ENCODE data around the gene MEX3A.
"Not testable (repeated sequence)": the region's sequence is repeated elsewhere in the genome, so short reads cannot be mapped to it uniquely, and the experiment has no call there.

MEX3A gene

GRCh38 chr1:156054500-156055280, 27.6 kb downstream of the MEX3A start, which contains the start of gene LAMTOR2:
Gene LAMTOR2 (plus strand): TSS chr1:156054782. CDS start chr1:156054890, 108 bp downstream.
- DNase-seq (ENCODE audit: low spot score): peak; percentile 96

- DNase-seq (ENCODE audit: low spot score): peak; percentile 95
Observed at GRCh38 chr1:156053768-156054499, 28.3 kb downstream of the MEX3A start, which contains the start of gene UBQLN4. Gene UBQLN4 (minus strand): TSS chr1:156053798. CDS start chr1:156053701, 97 bp downstream.

- peak; percentile 88 for DNase-seq (ENCODE audit: low spot score)
Observed at GRCh38 chr1:156052862-156053767, 29.1 kb downstream of the MEX3A start.

- DNase-seq (ENCODE audit: low spot score): no peak
Observed at GRCh38 chr1:156051011-156051725, 31.1 kb downstream of the MEX3A start.

GRCh38 chr1:156050376-156050775, 31.9 kb downstream of the MEX3A start:
- DNase-seq (ENCODE audit: low spot score): no peak

- no peak for DNase-seq (ENCODE audit: low spot score)
Observed at GRCh38 chr1:156048663-156049258, 33.5 kb downstream of the MEX3A start.

GRCh38 chr1:156045076-156045475, 37.2 kb downstream of the MEX3A start:
- no peak for DNase-seq (ENCODE audit: low spot score)

GRCh38 chr1:156042828-156043227, 39.4 kb downstream of the MEX3A start:
- no peak for DNase-seq (ENCODE audit: low spot score)

- DNase-seq (ENCODE audit: low spot score): not testable (repeated sequence)
Observed at GRCh38 chr1:156034991-156035390, 47.3 kb downstream of the MEX3A start.

GRCh38 chr1:156033011-156033410, 49.3 kb downstream of the MEX3A start:
- DNase-seq (ENCODE audit: low spot score): no peak

GRCh38 chr1:156026588-156026987, 55.7 kb downstream of the MEX3A start:
- DNase-seq (ENCODE audit: low spot score): no peak

- peak; percentile 80 for DNase-seq (ENCODE audit: low spot score)
Observed at GRCh38 chr1:156025876-156026275, 56.4 kb downstream of the MEX3A start.

GRCh38 chr1:156024801-156025200, 57.5 kb downstream of the MEX3A start:
- DNase-seq (ENCODE audit: low spot score): no peak
